Kidney epithelial cell (primary cell): Measurements from ENCODE around the gene IQCN. TPM values are rescaled to one million over a fixed set of nuclear protein-coding genes. Genes with fewer than 3 reads are reported as not detected.

Experiments used
- DNase-seq: peaks from one replicate; pipeline ENCODE4 v3.0.0-alpha.2; 2010; ENCODE audit warnings: low read depth
- H3K27me3 ChIP-seq: 2 replicates; pipeline ENCODE4 v1.6.0; 2011; ENCODE audit warnings: low read length; ENCODE audit not compliant: control insufficient read depth, insufficient read depth
- H3K36me3 ChIP-seq: 2 replicates; pipeline ENCODE4 v1.5.1; 2011; ENCODE audit warnings: low read length; ENCODE audit not compliant: control insufficient read depth, insufficient read depth
- H3K4me3 ChIP-seq: 2 replicates; pipeline ENCODE4 v1.5.1; 2011; ENCODE audit warnings: low read depth, mild to moderate bottlenecking, control low read depth, low read length
- CTCF ChIP-seq: IDR thresholded peaks from 2 replicates; pipeline ENCODE4 v1.5.1; 2011; ENCODE audit warnings: mild to moderate bottlenecking, moderate library complexity, low read length, control low read depth, inconsistent platforms; ENCODE audit not compliant: insufficient read depth, poor library complexity, severe bottlenecking
- total RNA-seq: library from RNA; depleted of rRNA; stranded (reverse); fragments of >200 nt; gene quantifications from 2 replicates; pipeline ENCODE4 v1.2.3, GENCODE V29; 2015

IQCN gene
- total RNA-seq, 1 donor from 2014 or later, result 0.13 TPM

- no peak for DNase-seq
- Histone ChIP-seq H3K36me3 (no peaks in the 10 kb centered on the region), H3K4me3 (peak overlapping the region; percentile 65), H3K27me3 (no peaks in the 10 kb centered on the region)
- TF ChIP-seq CTCF, result no peak
These were observed 16.8 kb upstream of the IQCN start for GRCh38 chr19:18291019-18291524.

- DNase-seq, result no peak
- no peaks in the 10 kb centered on the region for H3K27me3 ChIP-seq
- H3K36me3 ChIP-seq, result no peaks in the 10 kb centered on the region
- TF ChIP-seq CTCF, result no peak
- H3K4me3 ChIP-seq, result no peak overlapping the region
These were observed 16.2 kb upstream of the IQCN start for GRCh38 chr19:18290302-18291018.

GRCh38 chr19:18289471-18290301 lies 15.4 kb upstream of the IQCN start:
- no peak overlapping the region for H3K4me3 ChIP-seq
- no peak for TF ChIP-seq CTCF
- no peaks in the 10 kb centered on the region for H3K27me3 ChIP-seq
- no peaks in the 10 kb centered on the region for H3K36me3 ChIP-seq
- DNase-seq, result no peak

GRCh38 chr19:18287836-18288772 lies 13.9 kb upstream of the IQCN start:
- H3K27me3 ChIP-seq, result no peaks in the 10 kb centered on the region
- DNase-seq, result no peak

More at GRCh38 chr19:18287836-18288772, 13.9 kb upstream of the IQCN start:
- Histone ChIP-seq H3K36me3 (no peaks in the 10 kb centered on the region), H3K4me3 (no peak overlapping the region)
- peak; percentile 19 for TF ChIP-seq CTCF
